Endothelial cell of umbilical vein (primary cell): ENCODE results near the gene POFUT2. TPM values are rescaled to one million over a fixed set of nuclear protein-coding genes. Genes with fewer than 3 reads are reported as not detected.

Experiments used
- BruUV-seq: library from RNA; stranded (reverse); fragments of 400-500 nt; replicated peaks from 2 replicates; lab custom pipeline; 2021; lab: Mats Ljungman, UMichigan
- CTCF ChIA-PET: fragments of 300-600, 350-600 bp; sonication (Branson Sonifier 250); formaldehyde crosslinking; loops from one replicate; lab custom pipeline; 2021; ENCODE audit warnings: antibody characterized with exemption, inconsistent platforms; lab: Charles Lee
- POLR2A ChIA-PET: fragments of 300-600, 350-600 bp; sonication (Branson Sonifier 250); formaldehyde crosslinking; loops from one replicate; lab custom pipeline; 2021; ENCODE audit warnings: antibody characterized with exemption, inconsistent platforms; lab: Charles Lee
- DNase-seq: peaks from one replicate; pipeline ENCODE4 v3.0.0-alpha.2; 2011; ENCODE audit warnings: low read depth, low spot score
- FAIRE-seq: peaks from 2 replicates; lab custom pipeline; 2011; peaks lifted over from hg19 to GRCh38; lab: Jason Lieb, UNC
- H2AFZ ChIP-seq: 2 replicates; pipeline ENCODE4 v1.6.0; 2012; ENCODE audit warnings: low read depth, low read length, control low read depth, inconsistent platforms
- H3K27ac ChIP-seq: 2 replicates; pipeline ENCODE4 v1.5.1; 2011; ENCODE audit warnings: low read depth, mild to moderate bottlenecking, control low read depth, low read length, moderate library complexity; ENCODE audit not compliant: insufficient read depth
- H3K27me3 ChIP-seq, 2 experiments: 2 replicates each; pipeline versions ENCODE4 v1.6.0 to v1.6.1; 2011; ENCODE audit warnings: low read length in 2 of 2, mixed read lengths in 1 of 2; ENCODE audit not compliant: control insufficient read depth in 2 of 2, insufficient read depth in 2 of 2
- H3K36me3 ChIP-seq, 2 experiments: 2 replicates in 1 of 2; 3 replicates in 1 of 2; pipeline ENCODE4 v1.5.1; 2011; ENCODE audit warnings: low read length in 2 of 2, mild to moderate bottlenecking in 1 of 2, moderate library complexity in 1 of 2; ENCODE audit not compliant: control insufficient read depth in 2 of 2, insufficient read depth in 2 of 2; ENCODE audit errors: extremely low read depth in 1 of 2
- H3K4me1 ChIP-seq: 3 replicates; pipeline ENCODE4 v1.5.1; 2011; ENCODE audit warnings: mild to moderate bottlenecking, low read length; ENCODE audit not compliant: control insufficient read depth, insufficient read depth; ENCODE audit errors: extremely low read depth
- H3K4me2 ChIP-seq: 2 replicates; pipeline ENCODE4 v1.6.1; 2011; ENCODE audit warnings: low read length, control low read depth, mixed read lengths; ENCODE audit not compliant: insufficient read depth
- H3K4me3 ChIP-seq, 3 experiments: fragments of 200-600 bp in 1 of 3; sonication (generic), shearing (Covaris generic) in 1 of 3; replicated peaks in 1 of 3; 2 replicates each; pipeline ENCODE4 v1.5.1; 2011 to 2016; ENCODE audit warnings: control low read depth in 3 of 3, low read length in 3 of 3, mild to moderate bottlenecking in 2 of 3, inconsistent platforms in 1 of 3, low read depth in 1 of 3, moderate library complexity in 1 of 3; ENCODE audit not compliant: insufficient read depth in 1 of 3
- H3K79me2 ChIP-seq: 2 replicates; pipeline ENCODE4 v1.6.0; 2012; ENCODE audit warnings: low read length, inconsistent platforms; ENCODE audit not compliant: control insufficient read depth, insufficient read depth
- H3K9ac ChIP-seq: replicated peaks from 2 replicates; pipeline ENCODE3; 2011; ENCODE audit warnings: low read length, control low read depth; ENCODE audit not compliant: insufficient read depth; ENCODE audit errors: extremely low read depth
- H3K9me1 ChIP-seq: replicated peaks from 3 replicates; pipeline ENCODE4 v1.6.0; 2011; ENCODE audit warnings: mild to moderate bottlenecking, low read length; ENCODE audit not compliant: control insufficient read depth, insufficient read depth; ENCODE audit errors: extremely low read depth
- H3K9me3 ChIP-seq: replicated peaks from 2 replicates; pipeline ENCODE4 v1.5.1; 2012; ENCODE audit warnings: low read length, inconsistent platforms; ENCODE audit not compliant: control insufficient read depth, insufficient read depth
- H4K20me1 ChIP-seq: replicated peaks from 2 replicates; pipeline ENCODE3; 2011; ENCODE audit warnings: mild to moderate bottlenecking, low read length; ENCODE audit not compliant: control insufficient read depth, insufficient read depth; ENCODE audit errors: extremely low read depth
- EZH2 ChIP-seq: IDR thresholded peaks from 2 replicates; pipeline ENCODE4 v1.6.1; 2012; ENCODE audit warnings: borderline replicate concordance, low read depth, mild to moderate bottlenecking, moderate library complexity, low read length, inconsistent platforms; ENCODE audit not compliant: severe bottlenecking
- FOS ChIP-seq: IDR thresholded peaks from 2 replicates; pipeline ENCODE4 v1.6.1; 2011; ENCODE audit warnings: mild to moderate bottlenecking, low read length, moderate library complexity, borderline replicate concordance; ENCODE audit not compliant: insufficient read depth
- GATA2 ChIP-seq: IDR thresholded peaks from 2 replicates; pipeline ENCODE4 v1.7.0; 2011; ENCODE audit warnings: low read depth, mild to moderate bottlenecking, moderate library complexity, mixed read lengths, low read length; ENCODE audit not compliant: insufficient read length, insufficient read depth
- JUN ChIP-seq: IDR thresholded peaks from 2 replicates; pipeline ENCODE4 v1.6.1; 2011; ENCODE audit warnings: borderline replicate concordance, low read depth; ENCODE audit not compliant: insufficient read length, insufficient read depth
- MYC ChIP-seq: IDR thresholded peaks from one replicate; pipeline ENCODE4 v1.6.1; 2011; ENCODE audit warnings: mild to moderate bottlenecking, low read depth, low read length
- POLR2A ChIP-seq: IDR thresholded peaks from 2 replicates; pipeline ENCODE4 v1.6.1; 2012; ENCODE audit warnings: low read depth, mild to moderate bottlenecking, control low read depth, low read length
- POLR2AphosphoS5 ChIP-seq: IDR thresholded peaks from 2 replicates; pipeline ENCODE4 v1.6.1; 2012; ENCODE audit warnings: low read depth, mild to moderate bottlenecking, control low read depth, low read length, moderate library complexity; ENCODE audit not compliant: insufficient read depth
- dilution Hi-C: fragments of 300-500 bp; cut with MboI; formaldehyde crosslinking; loops from one replicate; pipeline ENCODE4 v1.15.0; 2019; ENCODE audit warnings: low sequenced_read_pairs; ENCODE audit not compliant: extremely low pct_ligation_motif_present
- intact Hi-C: fragments of 100-400 bp; cut with micrococcal nuclease; formaldehyde crosslinking; loops from one replicate; pipeline ENCODE4 v1.10.0; 2022
- polyA plus RNA-seq, 4 experiments: library from polyadenylated mRNA; depleted of rRNA in 3 of 4; stranded (reverse) in 3 of 4; unstranded in 1 of 4; fragments of >200 nt; gene quantifications; 2 replicates each; pipeline versions ENCODE4 v1.2.1 to v1.2.3, GENCODE V29; 2011 to 2012; ENCODE audit warnings: missing spikeins in 1 of 4
- total RNA-seq: library from RNA; stranded (reverse); gene quantifications from 2 replicates; pipeline ENCODE4 v1.2.3, GENCODE V29; 2021
- TF ChIP-seq, protein P1 (sequence below), 2 donors: IDR thresholded peaks; 1 replicate in 1 of 2; 2 replicates in 1 of 2; pipeline ENCODE4 v1.5.1; 2011; ENCODE audit warnings: low read length in 2 of 2, mild to moderate bottlenecking in 2 of 2, moderate library complexity in 2 of 2, control low read depth in 1 of 2, inconsistent platforms in 1 of 2, low read depth in 1 of 2; ENCODE audit not compliant: insufficient read depth in 1 of 2; ENCODE audit errors: extremely low read depth in 1 of 2
- TF ChIP-seq, protein P2 (sequence below): IDR thresholded peaks from 2 replicates; pipeline ENCODE4 v1.6.1; 2011; ENCODE audit not compliant: insufficient read depth, insufficient read length

POFUT2 gene
- total and polyA plus RNA-seq, 2 donors (not counting 3 experiments of a cell fraction or from before 2014, with no cell fraction given), result 30.7 to 47.5 TPM

DNA sequence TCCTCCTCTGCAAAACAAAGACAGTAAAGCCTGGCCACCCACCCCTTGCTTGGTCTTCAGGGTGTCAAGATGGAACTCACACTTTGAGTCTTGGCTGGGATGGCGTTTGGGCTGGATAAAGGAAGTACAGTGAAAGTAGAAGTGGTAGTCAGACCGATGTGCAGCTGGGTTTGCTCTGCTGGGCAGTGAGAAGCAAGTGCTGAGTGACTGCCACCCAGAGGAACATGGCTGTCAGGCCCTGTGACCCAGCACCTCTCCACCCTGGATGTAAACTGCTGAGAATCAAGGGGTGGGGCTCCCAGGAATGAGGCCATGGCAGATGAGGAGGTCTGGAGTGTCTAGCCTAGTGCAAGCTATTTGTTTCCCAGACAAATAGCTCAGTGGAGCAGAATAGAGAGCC is 51.2 kb downstream of the POFUT2 start:
- no TSS peak for BruUV-seq
- peaks cover 8 to 26% of the 10 kb centered on the region in 2 experiments for H3K27me3 ChIP-seq
- intact Hi-C loops, result no loop called here

DNA sequence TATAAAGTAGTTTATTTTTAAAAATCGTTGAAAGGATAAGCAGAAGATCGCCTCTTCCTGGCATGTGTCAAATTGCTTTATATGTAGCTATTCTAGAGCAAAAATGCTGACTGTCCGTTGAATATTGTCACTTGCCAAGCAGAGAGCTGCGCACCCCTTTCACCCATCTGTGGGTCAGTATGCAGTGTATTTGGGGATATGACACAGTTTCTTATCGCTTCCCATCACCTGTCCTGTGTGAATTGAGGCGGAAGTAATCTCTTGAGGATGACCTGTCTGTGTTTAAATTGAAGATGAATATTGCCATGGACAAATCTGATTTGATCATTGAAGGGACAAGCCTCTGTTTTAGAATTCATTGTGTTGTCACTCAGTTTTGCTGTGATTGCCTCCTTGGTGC is 52.2 kb downstream of the POFUT2 start:
- H3K27ac ChIP-seq, result no peak overlapping the region
- H3K4me1 ChIP-seq, result no peaks in the 10 kb centered on the region
- H2AFZ ChIP-seq, result no peak overlapping the region
- no peaks in the 10 kb centered on the region for H3K9me3 ChIP-seq
- peaks cover 8 to 26% of the 10 kb centered on the region in 2 experiments for H3K27me3 ChIP-seq
- no peak overlapping the region for H3K4me2 ChIP-seq
- H3K9ac ChIP-seq, result no peak overlapping the region
- no peaks in the 10 kb centered on the region for H4K20me1 ChIP-seq
- TF ChIP-seq POLR2A (no peak), FOS (no peak), EZH2 (no peak), POLR2AphosphoS5 (no peak), JUN (no peak), MYC (no peak), GATA2 (no peak)
- TF ChIP-seq, protein P1, sequence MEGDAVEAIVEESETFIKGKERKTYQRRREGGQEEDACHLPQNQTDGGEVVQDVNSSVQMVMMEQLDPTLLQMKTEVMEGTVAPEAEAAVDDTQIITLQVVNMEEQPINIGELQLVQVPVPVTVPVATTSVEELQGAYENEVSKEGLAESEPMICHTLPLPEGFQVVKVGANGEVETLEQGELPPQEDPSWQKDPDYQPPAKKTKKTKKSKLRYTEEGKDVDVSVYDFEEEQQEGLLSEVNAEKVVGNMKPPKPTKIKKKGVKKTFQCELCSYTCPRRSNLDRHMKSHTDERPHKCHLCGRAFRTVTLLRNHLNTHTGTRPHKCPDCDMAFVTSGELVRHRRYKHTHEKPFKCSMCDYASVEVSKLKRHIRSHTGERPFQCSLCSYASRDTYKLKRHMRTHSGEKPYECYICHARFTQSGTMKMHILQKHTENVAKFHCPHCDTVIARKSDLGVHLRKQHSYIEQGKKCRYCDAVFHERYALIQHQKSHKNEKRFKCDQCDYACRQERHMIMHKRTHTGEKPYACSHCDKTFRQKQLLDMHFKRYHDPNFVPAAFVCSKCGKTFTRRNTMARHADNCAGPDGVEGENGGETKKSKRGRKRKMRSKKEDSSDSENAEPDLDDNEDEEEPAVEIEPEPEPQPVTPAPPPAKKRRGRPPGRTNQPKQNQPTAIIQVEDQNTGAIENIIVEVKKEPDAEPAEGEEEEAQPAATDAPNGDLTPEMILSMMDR (IDR thresholded peaks at IDR 0.05; ENCODE audit: extremely low read depth in 1 of 2, insufficient read depth in 1 of 2, low read depth in 1 of 2, low read length in 2 of 2), result no peak
- TF ChIP-seq, protein P2, sequence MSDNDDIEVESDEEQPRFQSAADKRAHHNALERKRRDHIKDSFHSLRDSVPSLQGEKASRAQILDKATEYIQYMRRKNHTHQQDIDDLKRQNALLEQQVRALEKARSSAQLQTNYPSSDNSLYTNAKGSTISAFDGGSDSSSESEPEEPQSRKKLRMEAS, result no peak
- ChIA-PET CTCF (no interaction called here), POLR2A (no interaction called here)
- FAIRE-seq, result no peak
- dilution Hi-C loops (no loop called here), intact Hi-C loops (no loop called here)
- H3K79me2 ChIP-seq, result no peaks in the 10 kb centered on the region
- H3K9me1 ChIP-seq, result no peaks in the 10 kb centered on the region
- no peak for DNase-seq
- H3K36me3 ChIP-seq, result no peaks in the 10 kb centered on the region
- H3K4me3 ChIP-seq, result no peak overlapping the region
- no TSS peak for BruUV-seq

More for the DNA sequence above, 51.2 kb downstream of the POFUT2 start:
- Histone ChIP-seq H4K20me1 (no peaks in the 10 kb centered on the region), H3K9me3 (no peaks in the 10 kb centered on the region), H3K4me3 (no peak overlapping the region), H3K36me3 (no peaks in the 10 kb centered on the region), H3K4me1 (no peaks in the 10 kb centered on the region), H3K27ac (no peak overlapping the region), H3K9me1 (no peaks in the 10 kb centered on the region), H2AFZ (no peak overlapping the region), H3K9ac (no peak overlapping the region), H3K79me2 (no peaks in the 10 kb centered on the region), H3K4me2 (no peak overlapping the region)
- dilution Hi-C loops, result no loop called here
- ChIA-PET POLR2A (no interaction called here), CTCF (no interaction called here)
- DNase-seq (no peak), FAIRE-seq (no peak)
- TF ChIP-seq, protein P1 (IDR thresholded peaks at IDR 0.05; ENCODE audit: extremely low read depth in 1 of 2, insufficient read depth in 1 of 2, low read depth in 1 of 2, low read length in 2 of 2), result no peak
- TF ChIP-seq, protein P2, result no peak
- TF ChIP-seq FOS (no peak), GATA2 (no peak)
